KOPT-K1 (cell line): Measurements from ENCODE around the gene PPP1R26.
"Not testable (repeated sequence)": the region's sequence is repeated elsewhere in the genome, so short reads cannot be mapped to it uniquely, and the experiment has no call there.

Source experiments
- H3K27ac ChIP-seq: fragments of 200-600 bp; sonication (generic); 2 replicates; pipeline ENCODE4 v1.5.1; 2016; ENCODE audit warnings: antibody characterized with exemption, mild to moderate bottlenecking, low read depth, low read length; ENCODE audit not compliant: poor library complexity, severe bottlenecking
- H3K36me3 ChIP-seq: fragments of 200-600 bp; sonication (generic); 2 replicates; pipeline ENCODE4 v1.5.1; 2017; ENCODE audit warnings: antibody characterized with exemption, mild to moderate bottlenecking, low read length, moderate library complexity; ENCODE audit not compliant: insufficient read depth
- H3K9me3 ChIP-seq: fragments of 200-600 bp; sonication (generic); 2 replicates; pipeline ENCODE4 v1.5.1; 2017; ENCODE audit warnings: antibody characterized with exemption, low read length, mild to moderate bottlenecking; ENCODE audit not compliant: insufficient read depth, poor library complexity, severe bottlenecking

PPP1R26 gene

GRCh38 chr9:135450956-135451355 is 28.6 kb upstream of the PPP1R26 start:
- H3K36me3 ChIP-seq = no peaks in the 10 kb centered on the region
- H3K27ac ChIP-seq = no peak overlapping the region
- no peaks in the 10 kb centered on the region for H3K9me3 ChIP-seq

GRCh38 chr9:135451909-135452308 is 27.7 kb upstream of the PPP1R26 start:
- not testable (repeated sequence) for H3K9me3 ChIP-seq, H3K27ac ChIP-seq, H3K36me3 ChIP-seq

- Histone ChIP-seq H3K9me3 (no peaks in the 10 kb centered on the region), H3K36me3 (no peaks in the 10 kb centered on the region)
Observed at GRCh38 chr9:135454737-135455136, 24.8 kb upstream of the PPP1R26 start.

GRCh38 chr9:135455401-135456030 is 24.1 kb upstream of the PPP1R26 start:
- H3K27ac ChIP-seq = no peak overlapping the region
- H3K36me3 ChIP-seq = no peaks in the 10 kb centered on the region
- no peaks in the 10 kb centered on the region for H3K9me3 ChIP-seq

More at GRCh38 chr9:135454737-135455136, 24.8 kb upstream of the PPP1R26 start:
- no peak overlapping the region for H3K27ac ChIP-seq

- H3K27ac ChIP-seq = no peak overlapping the region
- H3K9me3 ChIP-seq = no peaks in the 10 kb centered on the region
- no peaks in the 10 kb centered on the region for H3K36me3 ChIP-seq
Observed at GRCh38 chr9:135456436-135457104, 23.0 kb upstream of the PPP1R26 start.

- not testable (repeated sequence) for H3K36me3 ChIP-seq, H3K27ac ChIP-seq, H3K9me3 ChIP-seq
Observed at GRCh38 chr9:135458478-135458877, 21.1 kb upstream of the PPP1R26 start.

- Histone ChIP-seq H3K36me3 (no peaks in the 10 kb centered on the region), H3K27ac (no peak overlapping the region), H3K9me3 (no peaks in the 10 kb centered on the region)
Observed at GRCh38 chr9:135461936-135462335, 17.6 kb upstream of the PPP1R26 start.

GRCh38 chr9:135463140-135463539 is 16.4 kb upstream of the PPP1R26 start:
- Histone ChIP-seq H3K9me3 (no peaks in the 10 kb centered on the region), H3K36me3 (no peaks in the 10 kb centered on the region), H3K27ac (no peak overlapping the region)

GRCh38 chr9:135464181-135464580 is 15.4 kb upstream of the PPP1R26 start:
- no peak overlapping the region for H3K27ac ChIP-seq
- H3K36me3 ChIP-seq = no peaks in the 10 kb centered on the region
- no peaks in the 10 kb centered on the region for H3K9me3 ChIP-seq

GRCh38 chr9:135468854-135469521 is 10.6 kb upstream of the PPP1R26 start:
- Histone ChIP-seq H3K27ac (no peak overlapping the region), H3K36me3 (no peaks in the 10 kb centered on the region), H3K9me3 (no peaks in the 10 kb centered on the region)

GRCh38 chr9:135471791-135472640 is 7.6 kb upstream of the PPP1R26 start:
- Histone ChIP-seq H3K27ac (no peak overlapping the region), H3K9me3 (no peaks in the 10 kb centered on the region), H3K36me3 (no peaks in the 10 kb centered on the region)

GRCh38 chr9:135473972-135474543 is 5.5 kb upstream of the PPP1R26 start:
- no peaks in the 10 kb centered on the region for H3K36me3 ChIP-seq
- no peaks in the 10 kb centered on the region for H3K9me3 ChIP-seq
- no peak overlapping the region for H3K27ac ChIP-seq

- no peak overlapping the region for H3K27ac ChIP-seq
- no peaks in the 10 kb centered on the region for H3K9me3 ChIP-seq
- H3K36me3 ChIP-seq = no peaks in the 10 kb centered on the region
Observed at GRCh38 chr9:135474915-135475314, 4.7 kb upstream of the PPP1R26 start.

- H3K36me3 ChIP-seq = no peaks in the 10 kb centered on the region
- no peaks in the 10 kb centered on the region for H3K9me3 ChIP-seq
- H3K27ac ChIP-seq = no peak overlapping the region
Observed at GRCh38 chr9:135476561-135477355, 2.8 kb upstream of the PPP1R26 start.
